HG02870 (cell line): ENCODE results near the gene RIPK3.
"Not testable (repeated sequence)": the region's sequence is repeated elsewhere in the genome, so short reads cannot be mapped to it uniquely, and the experiment has no call there.

Experiments used
- ATAC-seq: cut with Tn5 transposase; IDR thresholded peaks from one replicate; pipeline ENCODE4 v1.9.1; 2021; ENCODE audit warnings: mild to moderate bottlenecking, moderate library complexity; ENCODE audit not compliant: unreplicated experiment

Gene RIPK3

DNA sequence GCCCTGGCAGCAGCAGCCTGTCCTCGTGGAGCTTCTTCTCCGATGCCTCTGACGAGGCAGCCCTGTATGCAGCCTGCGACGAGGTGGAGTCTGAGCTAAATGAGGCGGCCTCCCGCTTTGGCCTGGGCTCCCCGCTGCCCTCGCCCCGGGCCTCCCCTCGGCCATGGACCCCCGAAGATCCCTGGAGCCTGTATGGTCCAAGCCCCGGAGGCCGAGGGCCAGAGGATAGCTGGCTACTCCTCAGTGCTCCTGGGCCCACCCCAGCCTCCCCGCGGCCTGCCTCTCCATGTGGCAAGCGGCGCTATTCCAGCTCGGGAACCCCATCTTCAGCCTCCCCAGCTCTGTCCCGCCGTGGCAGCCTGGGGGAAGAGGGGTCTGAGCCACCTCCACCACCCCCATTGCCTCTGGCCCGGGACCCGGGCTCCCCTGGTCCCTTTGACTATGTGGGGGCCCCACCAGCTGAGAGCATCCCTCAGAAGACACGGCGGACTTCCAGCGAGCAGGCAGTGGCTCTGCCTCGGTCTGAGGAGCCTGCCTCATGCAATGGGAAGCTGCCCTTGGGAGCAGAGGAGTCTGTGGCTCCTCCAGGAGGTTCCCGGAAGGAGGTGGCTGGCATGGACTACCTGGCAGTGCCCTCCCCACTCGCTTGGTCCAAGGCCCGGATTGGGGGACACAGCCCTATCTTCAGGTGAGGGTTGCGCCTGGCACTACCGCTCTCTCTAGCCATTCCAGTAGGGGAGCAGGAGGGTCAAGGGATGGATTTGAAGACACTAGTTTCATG is 30.3 kb upstream of the RIPK3 start:
- ATAC-seq = no peak

DNA sequence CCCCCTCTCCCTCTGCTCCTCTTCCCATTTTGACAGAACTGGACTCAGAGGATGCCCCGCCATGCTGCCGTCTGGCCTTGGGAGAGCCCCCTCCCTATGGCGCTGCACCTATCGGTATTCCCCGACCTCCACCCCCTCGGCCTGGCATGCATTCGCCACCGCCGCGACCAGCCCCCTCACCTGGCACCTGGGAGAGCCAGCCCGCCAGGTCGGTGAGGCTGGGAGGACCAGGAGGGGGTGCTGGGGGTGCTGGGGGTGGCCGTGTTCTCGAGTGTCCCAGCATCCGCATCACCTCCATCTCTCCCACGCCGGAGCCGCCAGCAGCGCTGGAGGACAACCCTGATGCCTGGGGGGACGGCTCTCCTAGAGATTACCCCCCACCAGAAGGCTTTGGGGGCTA is 29.7 kb upstream of the RIPK3 start:
- ATAC-seq = no peak

DNA sequence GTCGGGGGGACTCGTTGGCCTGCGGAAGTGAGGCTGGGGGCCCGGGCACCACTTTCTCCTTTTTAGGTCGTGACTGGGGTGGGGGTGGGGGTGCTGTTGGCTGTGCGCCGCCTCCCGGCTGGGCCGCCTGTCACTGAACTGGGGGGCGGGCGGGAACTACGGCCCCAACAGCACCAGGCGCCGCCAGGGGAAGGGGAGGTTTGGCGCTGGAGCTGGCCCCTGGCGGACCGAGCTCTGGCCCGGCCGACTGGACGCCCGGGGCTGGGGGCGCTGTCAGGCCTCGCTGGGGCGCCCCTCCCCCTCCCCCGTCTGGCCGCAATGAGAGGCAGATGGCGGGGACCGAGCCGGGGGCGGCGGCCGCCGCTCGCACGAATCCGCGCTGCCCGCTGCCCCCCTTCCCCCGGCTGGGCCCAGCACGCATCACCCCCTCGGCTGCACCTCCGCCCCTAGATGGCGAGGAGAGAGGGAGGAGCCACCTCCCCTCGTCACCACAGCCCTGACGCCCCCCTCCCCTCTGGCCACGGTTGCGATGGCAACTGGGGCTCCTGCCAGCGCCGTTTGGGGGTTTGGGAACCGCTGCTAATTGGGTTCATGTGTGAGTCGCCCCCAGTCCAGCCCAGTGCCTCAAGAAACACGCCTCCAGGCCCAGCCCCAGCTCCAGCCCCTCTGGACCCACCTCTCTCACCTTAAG is 28.9 kb upstream of the RIPK3 start:
- ATAC-seq = no peak

DNA sequence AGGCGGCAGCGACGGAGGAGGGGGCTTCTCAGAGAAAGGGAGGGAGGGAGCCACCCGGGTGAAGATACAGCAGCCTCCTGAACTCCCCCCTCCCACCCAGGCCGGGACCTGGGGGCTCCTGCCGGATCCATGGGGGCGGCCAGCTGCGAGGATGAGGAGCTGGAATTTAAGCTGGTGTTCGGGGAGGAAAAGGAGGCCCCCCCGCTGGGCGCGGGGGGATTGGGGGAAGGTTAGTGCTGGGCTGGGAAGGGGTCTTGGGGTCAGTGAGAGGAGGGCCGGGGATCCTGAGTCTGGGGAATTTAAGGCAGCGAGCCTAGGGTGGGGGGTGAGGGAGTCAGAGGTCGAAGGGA is 28.4 kb upstream of the RIPK3 start:
- no peak for ATAC-seq

DNA sequence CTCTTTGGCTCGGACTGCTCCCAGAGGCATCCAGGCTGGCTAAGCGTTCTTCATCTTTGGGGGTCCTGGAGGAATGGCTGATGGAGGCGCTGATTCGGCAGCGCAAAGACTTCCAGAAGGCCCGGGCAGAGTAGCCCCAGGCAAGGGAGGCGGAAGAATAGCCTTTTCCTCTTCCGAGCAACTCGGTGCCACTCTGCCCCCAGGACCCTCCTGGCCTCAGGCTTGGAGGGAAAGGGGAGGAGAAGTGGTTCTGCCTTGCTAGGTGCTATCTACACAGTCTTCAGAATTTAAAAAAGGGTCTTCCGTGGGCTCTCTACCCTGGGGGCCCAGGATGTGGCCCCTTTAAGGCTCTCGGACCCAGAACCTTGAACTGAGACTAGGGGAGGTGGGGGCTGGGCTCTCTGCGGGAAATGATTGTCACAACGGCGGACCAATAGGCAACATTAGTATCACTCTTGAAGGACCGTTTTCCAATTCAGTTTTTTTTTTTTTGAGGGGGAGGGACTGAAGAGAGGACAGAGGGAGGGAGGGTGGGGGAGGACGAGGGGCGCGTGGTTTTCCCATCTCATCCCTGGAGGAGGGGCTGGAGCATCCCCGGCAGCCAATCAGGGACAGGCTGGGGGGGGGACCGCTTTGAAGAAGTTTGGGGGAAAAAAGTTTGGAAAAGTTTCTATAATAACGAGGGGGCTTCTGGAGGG is 27.9 kb upstream of the RIPK3 start, which contains the start of gene NFATC4:
Gene NFATC4 (plus strand): TSS at position 671 of the 698 bp plus-strand sequence. CDS start 157 bp downstream, outside the sequence.
- no peak for ATAC-seq

DNA sequence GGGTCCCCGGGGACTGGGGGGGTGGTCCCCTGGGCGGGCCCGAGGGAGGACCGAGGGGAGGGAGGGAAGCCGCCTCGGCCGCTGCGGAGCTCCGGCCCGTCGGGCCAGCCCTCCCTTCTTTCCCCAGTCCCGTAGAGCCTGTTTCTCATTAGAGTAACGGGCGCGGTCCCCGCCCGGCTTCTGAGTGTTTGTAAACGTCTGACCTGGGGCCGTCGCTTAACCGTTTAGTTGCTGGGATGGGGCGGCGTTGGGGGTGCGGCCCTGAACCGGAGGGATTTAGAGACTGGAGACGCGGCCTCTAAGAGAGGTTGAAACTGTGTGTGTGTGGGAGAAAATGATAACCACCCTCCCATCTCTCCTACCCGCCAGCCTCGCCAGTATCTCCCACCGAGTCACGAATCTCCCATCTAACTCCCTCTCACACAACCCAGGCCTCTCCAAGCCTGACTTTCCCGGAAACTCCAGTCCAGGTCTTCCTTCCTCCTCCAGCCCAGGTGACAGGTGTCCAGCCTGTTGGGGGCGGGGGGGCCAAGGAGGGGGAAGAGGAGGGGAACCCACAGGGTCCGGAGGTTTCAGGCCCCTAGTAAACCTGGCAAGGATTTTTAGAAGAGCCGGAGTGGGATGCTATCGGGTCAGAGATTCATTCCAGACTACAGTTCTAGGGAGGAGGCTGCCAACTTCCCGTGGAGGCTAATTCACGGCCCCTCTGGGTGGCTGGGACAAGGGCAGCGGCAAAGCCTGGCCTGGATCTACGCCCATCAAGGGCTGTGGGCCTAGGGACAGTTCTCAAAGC is 27.1 kb upstream of the RIPK3 start:
- peak; percentile 47 for ATAC-seq

DNA sequence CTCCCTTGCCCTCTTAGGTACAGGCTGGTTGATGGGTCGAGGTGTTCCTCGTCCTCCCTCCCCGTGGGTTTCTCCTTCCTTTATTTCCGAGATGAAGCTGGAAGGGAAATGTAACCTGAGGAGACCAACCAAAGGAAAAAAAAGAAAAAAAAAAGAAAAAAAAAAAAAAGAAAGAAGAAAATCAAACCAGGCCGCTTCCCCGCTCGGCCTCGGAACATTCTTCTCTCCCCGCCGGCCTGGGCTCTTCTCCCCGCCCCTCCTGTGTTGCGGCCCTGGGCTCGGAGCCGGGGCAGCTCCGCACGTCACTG is 26.6 kb upstream of the RIPK3 start:
- no peak for ATAC-seq

DNA sequence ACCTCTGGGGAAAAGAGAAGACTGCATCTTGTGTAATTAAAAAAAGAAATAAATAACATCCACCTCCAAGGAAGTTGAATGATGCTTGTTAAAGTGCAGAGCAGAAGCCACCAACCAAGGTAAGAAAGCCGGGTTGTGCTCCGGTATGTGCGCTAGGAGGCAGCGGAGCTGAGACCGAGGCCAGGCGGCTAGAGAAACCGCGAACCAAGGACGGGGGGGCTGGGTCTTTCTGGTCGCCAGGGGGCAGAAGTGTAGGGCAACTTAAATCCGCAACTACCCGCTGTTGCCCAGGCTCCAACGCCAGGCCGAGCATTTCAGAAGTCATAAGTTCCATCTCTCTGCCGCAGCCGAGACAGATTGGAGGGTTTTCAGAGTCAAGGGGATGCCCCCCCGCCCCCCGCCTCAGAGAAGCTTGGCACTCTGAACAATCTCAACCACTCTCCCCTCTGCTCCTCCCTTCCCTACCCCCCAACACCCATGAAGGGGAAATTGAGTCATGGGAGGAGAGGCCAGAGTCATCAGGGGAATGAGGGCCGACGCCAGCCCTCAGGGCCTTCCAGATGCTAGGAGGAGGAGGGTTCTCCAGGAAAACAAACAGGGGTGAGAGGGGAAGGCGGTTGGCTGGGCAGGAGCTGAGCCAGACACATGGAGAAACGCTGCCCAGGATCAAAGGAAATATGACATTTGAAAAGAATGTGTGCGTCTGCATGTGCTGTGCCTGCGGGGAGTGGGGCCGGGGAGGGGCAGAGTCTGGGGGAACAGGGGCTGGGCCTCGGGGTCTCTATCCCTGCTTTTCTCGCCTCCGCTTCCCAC is 26.0 kb upstream of the RIPK3 start:
- peak; percentile 37 for ATAC-seq

DNA sequence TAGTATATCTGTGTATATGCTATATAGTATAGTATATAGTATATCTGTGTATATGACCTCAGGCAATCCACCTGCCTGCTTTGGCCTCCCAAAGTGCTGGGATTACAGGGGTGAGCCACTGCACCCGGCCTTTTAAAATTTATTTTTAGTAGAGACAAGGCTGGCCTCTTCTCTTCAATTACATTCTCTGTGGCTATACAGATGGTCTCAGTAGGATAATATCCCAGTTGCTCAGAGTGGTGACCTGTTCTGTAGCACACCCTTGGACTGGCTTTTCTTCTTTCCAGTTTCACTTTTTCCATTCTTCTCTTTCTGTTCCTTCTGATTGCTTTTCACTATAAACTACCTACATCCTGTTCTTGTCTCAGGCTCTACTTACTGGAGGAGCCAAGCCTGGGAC is 25.1 kb upstream of the RIPK3 start:
- ATAC-seq = no peak

DNA sequence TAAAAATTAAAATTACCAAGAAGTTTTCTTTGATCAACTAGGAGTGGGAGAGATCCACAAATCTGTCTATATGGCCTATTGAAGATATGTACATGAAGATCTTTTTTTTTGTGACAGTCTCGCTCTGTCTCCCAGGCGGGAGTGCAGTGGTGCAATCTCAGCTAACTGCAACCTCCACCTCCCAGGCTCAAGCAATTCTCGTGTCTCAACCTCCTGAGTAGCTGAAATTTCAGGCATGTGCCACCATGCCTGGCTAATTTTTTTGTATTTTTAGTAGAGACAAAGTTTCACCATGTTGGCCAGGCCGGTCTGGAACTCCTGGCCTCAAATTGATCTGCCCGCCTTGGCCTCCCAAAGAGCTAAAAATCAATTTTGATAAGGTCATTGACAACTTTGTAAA is 23.6 kb upstream of the RIPK3 start:
- ATAC-seq = no peak

DNA sequence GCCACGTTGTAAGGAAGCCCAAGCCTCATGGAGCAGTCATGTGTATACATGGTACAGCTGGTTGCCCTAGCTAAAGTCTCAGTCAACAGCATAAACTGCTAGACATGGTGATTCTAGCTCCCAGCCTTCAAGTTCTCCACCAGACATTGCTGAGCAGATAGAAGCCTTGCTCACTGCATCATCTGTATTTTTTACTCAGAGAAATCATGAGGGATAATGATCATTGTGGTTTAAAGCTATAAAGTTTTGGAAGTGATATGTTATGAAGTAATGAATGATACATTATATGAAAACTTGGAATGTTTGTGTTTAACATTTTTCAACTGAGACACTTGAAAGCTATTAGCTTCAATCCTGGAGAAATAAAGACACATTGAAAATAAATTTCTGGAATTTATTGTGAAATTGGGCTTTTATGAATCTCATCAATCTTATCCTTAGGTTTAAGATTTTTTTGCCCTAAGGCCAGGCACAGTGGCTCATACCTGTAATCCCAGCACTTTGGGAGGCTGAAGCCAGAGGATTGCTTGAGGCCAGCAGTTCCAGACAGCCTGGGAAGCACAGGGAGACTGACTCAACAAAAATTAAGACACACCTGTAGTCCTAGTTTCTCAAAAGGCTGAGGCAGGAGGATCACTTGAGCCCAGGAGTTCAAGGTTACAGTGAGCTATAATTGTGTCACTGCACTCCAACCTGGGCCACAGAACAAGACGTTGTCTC is 22.6 kb upstream of the RIPK3 start:
- ATAC-seq = no peak

DNA sequence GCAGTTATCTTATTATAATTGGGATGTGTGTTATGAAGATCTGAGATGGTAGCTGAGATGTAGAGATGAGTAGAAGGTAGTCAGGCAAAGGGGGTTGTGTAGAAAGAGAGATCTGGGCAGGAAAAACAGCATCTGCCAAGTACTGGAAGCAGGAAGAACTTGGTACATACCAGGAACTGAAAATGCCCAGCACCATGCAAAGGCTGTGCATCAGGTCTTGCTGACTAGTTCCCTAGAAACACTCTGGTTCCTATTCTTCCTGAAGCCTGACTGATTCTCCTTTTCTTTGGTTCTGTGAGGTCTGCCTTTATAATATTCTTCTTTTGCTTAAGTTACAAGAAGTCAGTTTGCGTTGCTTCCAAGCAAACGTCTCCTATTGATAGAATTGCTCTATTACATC is 21.5 kb upstream of the RIPK3 start:
- no peak for ATAC-seq

DNA sequence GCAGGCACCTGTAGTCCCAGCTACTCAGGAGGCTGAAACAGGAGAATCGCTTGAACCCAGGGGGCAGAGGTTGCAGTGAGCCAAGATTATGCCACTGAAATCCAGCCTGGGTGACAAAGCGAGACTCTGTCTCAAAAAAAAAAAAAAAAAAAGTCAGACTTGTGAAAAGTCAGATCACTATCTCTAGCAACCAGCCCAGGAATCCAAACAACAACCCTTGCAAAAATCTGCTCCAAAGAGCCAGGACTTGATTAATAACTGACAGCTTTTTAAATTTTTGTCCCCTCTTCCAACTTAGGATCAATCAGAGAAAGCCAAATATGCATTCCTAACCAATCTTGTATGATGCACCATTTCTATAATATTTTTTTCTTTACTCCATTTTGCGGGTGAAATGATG is 20.5 kb upstream of the RIPK3 start:
- no peak for ATAC-seq

DNA sequence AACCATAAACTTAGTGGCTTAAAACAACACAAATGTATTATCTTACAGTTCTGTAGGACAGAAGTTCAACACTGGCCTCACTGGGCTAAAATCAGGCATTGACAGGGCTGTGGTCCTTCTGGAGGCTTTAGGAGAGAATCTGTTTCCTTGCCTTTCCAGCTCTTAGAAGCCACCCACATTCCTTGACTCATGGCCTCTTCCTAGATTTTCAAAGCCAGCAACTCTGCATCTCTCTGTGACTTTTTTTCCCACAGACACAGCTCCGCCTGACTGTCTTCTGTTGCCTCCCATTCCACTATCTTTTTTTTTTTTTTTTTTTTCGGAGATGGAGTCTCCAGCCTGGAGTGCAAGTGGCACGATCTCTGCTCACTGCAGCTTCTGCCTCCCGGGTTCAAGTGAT is 16.4 kb upstream of the RIPK3 start:
- ATAC-seq = no peak

DNA sequence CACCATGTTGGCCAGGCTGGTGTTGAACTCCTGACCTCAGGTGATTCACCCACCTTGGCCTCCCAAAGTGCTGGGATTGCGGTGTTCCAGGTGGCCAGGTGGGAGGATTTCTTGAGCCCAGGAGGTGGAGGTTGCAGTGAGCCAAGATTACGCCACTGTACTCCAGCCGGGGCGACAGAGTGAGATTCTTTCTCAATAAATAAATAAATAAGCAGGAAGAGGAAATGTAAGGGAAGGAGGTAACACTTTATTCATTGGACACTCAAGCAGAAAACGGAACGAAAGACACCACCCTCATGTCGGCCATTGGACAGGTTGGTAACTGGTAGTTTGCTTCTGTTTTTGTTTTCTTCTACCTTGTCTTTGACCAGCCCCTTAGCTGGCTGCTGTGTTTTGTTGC is 15.2 kb upstream of the RIPK3 start:
- ATAC-seq = no peak

DNA sequence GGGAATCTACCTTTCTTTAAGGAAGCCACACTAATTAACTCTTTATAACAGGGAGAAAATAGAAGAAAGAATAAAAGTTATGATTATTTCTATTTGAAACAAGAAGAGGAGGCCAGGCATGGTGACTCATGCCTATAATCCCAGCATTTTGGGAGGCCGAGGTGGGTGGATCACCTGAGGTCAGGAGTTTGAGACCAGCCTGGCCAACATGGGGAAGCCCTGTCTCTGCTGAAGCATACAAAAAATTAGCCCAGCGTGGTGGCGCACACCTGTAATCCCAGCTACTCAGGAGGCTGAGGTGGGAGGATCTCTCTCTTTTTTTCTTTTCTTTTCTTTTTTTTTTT is 14.7 kb upstream of the RIPK3 start:
- not testable (repeated sequence) for ATAC-seq

DNA sequence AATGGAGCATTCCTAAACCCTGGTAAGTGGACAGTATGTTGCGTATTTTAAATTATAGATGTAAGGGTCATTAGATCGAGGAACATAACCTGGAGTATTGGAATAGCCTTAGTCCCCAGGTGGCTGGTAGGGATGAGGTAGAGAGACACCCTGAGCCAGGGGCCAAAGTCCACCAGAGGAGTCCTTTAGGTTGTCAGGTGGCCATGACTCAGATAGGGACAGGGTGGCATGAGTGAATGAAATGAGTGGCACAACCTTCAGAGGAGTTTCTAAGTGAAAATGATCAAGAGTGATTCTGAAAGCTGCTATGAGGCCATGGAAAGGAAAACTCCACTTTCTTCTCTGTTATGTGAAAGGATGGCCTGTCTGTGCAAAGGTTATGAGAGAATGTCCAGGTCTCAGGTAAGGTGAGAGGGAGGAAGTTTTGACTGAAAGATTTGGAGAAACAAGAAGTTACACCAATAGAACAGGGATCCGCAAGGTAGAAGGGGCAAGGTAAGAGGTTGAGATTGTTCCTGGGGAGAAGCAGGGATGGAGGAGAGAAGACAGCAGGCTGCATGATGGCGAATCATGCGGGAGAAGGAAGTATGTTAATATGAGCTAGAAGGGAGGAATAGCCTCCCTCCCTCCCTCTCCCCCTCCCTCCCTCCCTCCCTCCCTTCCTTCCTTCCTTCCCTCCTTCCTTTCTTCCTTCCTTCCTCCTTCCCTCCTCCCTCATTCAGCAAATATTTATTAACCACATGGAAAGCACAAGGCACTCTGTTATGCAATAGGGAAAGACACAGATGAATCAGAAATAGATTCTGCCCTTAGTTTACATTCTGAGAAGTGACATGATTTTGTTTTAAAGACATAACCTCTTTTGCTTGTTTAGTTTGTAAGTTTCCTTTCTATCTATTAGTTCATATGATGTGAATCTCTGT is 14.0 kb upstream of the RIPK3 start:
- ATAC-seq = no peak

DNA sequence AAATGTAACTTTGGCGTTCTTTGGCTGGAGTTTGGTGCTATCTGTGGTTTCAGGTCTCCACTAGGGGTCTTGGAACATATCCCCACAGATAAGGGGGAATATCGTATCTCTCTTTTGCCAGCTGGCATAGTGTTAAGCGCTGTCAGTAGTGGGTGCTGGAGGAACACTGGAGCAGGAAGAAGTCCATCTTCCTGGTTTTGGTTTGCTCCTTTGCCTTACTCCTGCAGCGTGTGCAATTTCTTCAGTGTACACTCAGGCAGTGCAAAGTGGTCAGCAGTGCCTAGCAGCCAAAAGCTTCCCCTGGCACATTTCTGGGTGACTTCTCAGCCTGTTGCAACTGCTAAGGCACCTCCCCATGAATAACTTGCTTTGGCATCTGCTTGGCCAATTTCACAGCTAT is 11.7 kb upstream of the RIPK3 start:
- no peak for ATAC-seq

DNA sequence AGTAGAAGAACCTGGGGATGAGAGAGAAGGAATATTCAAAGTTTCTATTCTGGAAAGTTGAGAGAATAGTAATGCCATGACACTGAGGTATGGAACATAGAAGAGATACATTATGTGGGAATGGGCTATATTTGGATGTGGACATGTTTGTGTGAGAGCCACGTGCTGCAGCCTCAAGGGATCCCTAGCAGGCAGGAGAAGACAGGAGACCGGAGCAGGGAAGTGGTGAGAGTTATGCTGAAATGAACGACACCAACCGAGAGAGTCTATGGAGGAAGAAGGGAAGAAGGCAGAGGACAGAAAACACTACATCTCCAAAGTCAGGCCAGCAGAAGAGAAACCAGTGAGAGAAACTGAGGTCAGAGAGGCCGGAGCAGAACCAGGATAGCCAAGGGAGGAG is 10.0 kb upstream of the RIPK3 start:
- ATAC-seq = no peak
